ENCODE data around the gene CLCN4. TPM values are rescaled to one million over a fixed set of nuclear protein-coding genes. Genes with fewer than 3 reads are reported as not detected.

CLCN4 gene
- total and polyA plus RNA-seq, 12 donors: 1.2 to 13.9 (median 4.1) TPM

DNA sequence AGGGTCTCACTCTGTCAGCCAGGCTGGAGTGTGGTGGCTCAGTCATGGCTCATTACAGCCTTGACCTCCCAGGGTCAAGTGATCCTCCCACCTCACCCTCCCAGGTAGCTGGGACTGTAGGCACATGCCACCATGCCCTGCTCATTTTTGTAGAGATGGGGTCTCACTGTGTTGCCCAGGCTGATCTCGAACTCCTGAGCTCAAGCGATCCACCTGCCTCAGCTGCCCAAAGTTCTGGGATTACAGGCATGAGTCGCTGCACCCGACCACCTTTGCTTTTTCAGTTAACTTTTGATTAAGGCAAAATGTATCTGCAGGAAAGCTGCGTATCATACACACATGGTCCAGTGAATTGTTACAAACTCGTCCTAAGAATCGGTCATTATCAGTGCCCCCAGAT, 16.5 kb upstream of the CLCN4 start:
- H3K9me3 ChIP-seq (replicated peaks in 1 of 3): no peaks in the 10 kb centered on the region
- no peak for TF ChIP-seq POLR2A (IDR thresholded peaks at IDR 0.05)
- TF ChIP-seq, protein P1, sequence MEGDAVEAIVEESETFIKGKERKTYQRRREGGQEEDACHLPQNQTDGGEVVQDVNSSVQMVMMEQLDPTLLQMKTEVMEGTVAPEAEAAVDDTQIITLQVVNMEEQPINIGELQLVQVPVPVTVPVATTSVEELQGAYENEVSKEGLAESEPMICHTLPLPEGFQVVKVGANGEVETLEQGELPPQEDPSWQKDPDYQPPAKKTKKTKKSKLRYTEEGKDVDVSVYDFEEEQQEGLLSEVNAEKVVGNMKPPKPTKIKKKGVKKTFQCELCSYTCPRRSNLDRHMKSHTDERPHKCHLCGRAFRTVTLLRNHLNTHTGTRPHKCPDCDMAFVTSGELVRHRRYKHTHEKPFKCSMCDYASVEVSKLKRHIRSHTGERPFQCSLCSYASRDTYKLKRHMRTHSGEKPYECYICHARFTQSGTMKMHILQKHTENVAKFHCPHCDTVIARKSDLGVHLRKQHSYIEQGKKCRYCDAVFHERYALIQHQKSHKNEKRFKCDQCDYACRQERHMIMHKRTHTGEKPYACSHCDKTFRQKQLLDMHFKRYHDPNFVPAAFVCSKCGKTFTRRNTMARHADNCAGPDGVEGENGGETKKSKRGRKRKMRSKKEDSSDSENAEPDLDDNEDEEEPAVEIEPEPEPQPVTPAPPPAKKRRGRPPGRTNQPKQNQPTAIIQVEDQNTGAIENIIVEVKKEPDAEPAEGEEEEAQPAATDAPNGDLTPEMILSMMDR (IDR thresholded peaks at IDR 0.05): no peak
- H3K27me3 ChIP-seq: no peaks in the 10 kb centered on the region
- H3K4me1 ChIP-seq (replicated peaks in 1 of 2): no peaks in the 10 kb centered on the region
- H3K4me3 ChIP-seq: no peak overlapping the region
- intact Hi-C loops (cut with DNase I): no loop called here
- H3K27ac ChIP-seq: no peak overlapping the region
- no peak for DNase-seq
- WGBS, 4 donors: 90 to 100% (median 96%) methylated on average over 3 to 7 of the region's 7 CpGs
- peaks cover 0 to 23% of the 10 kb centered on the region in 2 donors for H3K36me3 ChIP-seq (replicated peaks in 1 of 2)

DNA sequence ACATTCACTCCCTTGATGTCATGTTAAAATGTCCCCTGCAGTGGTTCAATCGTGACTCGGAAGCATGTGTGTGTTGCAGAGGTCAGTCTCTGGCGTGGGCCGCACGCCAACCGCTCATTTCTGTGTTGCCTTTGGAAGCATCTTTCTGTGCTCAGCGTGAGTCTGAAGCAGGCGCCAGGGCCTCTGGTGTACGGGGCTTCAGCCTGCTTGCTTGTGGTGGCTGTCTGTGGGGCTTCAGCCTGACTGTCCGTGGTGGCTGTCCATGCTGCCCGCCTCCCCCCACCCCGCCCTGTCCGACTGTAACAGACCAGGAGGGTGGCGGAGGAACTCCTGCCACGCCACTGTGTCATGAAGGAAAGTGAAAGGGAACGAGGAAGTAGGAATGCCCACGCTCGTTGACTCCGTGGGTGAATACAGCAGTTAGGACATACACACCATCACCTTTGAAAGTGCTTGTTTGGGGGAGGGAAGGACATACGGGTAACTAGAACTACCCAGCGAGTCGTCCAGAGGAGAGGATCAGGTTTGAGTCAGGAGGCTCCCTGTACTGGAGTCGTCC, 14.7 kb upstream of the CLCN4 start:
- intact Hi-C loops (cut with DNase I): no loop called here
- peaks cover 0 to 23% of the 10 kb centered on the region in 2 donors for H3K36me3 ChIP-seq (replicated peaks in 1 of 2)
- WGBS, 4 donors: 87 to 89% (median 88%) methylated on average over 12 to 23 of the region's 23 CpGs

DNA sequence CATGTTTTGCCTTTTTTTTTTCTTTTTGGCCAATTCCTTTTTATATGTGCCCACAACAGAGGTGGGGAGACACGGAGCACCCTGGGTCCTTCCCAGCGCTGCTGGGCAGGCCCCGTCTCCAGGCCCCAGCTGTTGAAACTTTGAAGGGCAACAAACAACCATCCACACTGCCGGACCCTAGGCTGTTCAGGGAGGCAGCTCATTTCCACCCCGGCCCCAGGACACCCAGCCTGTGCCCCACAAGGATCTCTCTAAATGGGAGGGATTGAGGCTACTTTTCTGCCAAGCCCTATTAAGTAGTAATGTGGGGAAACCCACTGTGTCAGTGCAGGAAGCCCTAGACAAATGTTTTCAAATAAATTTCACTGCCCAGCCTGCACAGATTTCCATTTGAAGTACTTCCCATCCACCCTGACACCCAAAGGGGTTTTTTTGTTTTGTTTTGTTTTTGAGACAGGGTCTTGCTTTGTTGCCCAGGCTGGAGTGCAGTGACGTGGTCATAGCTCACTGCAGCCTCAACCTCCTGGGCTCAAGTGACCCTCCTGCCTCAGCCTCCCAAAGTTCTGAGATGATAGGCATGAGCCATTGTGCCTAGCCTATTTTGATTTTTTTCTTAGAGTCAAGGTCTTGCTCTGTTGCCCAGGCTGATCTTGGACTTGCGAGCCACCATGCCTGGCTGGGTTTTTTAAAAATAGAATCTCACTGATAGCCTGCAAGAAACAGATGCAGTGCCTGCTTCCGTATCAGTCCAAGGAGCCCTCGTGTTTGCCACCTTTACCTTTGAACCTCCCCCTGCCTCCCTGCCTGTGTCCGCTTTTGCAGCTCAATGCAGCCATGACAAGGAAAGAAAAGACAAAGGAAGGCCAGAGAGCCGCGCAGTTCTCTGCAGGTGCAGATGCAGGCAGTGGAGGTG, 13.4 kb upstream of the CLCN4 start:
- Histone ChIP-seq H3K4me1 (replicated peaks in 1 of 2) (no peaks in the 10 kb centered on the region), H3K36me3 (replicated peaks in 1 of 2) (peaks cover 0 to 16% of the 10 kb centered on the region in 2 donors), H3K4me3 (no peak overlapping the region), H3K9me3 (replicated peaks in 1 of 3) (no peaks in the 10 kb centered on the region), H3K27me3 (no peaks in the 10 kb centered on the region), H3K27ac (no peak overlapping the region)
- no peak for DNase-seq
- no peak for TF ChIP-seq POLR2A (IDR thresholded peaks at IDR 0.05)
- TF ChIP-seq, protein P1 (IDR thresholded peaks at IDR 0.05): no peak
- intact Hi-C loops (cut with DNase I): no loop called here
- WGBS, 4 donors: 80 to 92% (median 89%) methylated on average over 9 to 12 of the region's 12 CpGs

More for the DNA sequence above, 14.7 kb upstream of the CLCN4 start:
- Histone ChIP-seq H3K27me3 (no peaks in the 10 kb centered on the region), H3K9me3 (replicated peaks in 1 of 3) (no peaks in the 10 kb centered on the region), H3K27ac (no peak overlapping the region), H3K4me1 (replicated peaks in 1 of 2) (no peaks in the 10 kb centered on the region), H3K4me3 (no peak overlapping the region)
- DNase-seq: no peak
- TF ChIP-seq POLR2A (IDR thresholded peaks at IDR 0.05): no peak
- TF ChIP-seq, protein P1 (IDR thresholded peaks at IDR 0.05): no peak

- intact Hi-C loops (cut with DNase I): no loop called here
- H3K4me1 ChIP-seq (replicated peaks in 1 of 2): no peaks in the 10 kb centered on the region
- H3K27me3 ChIP-seq: no peaks in the 10 kb centered on the region
- H3K4me3 ChIP-seq: no peak overlapping the region
- WGBS, 4 donors: 78 to 87% (median 82%) methylated on average over 8 to 10 of the region's 10 CpGs
- no peak for TF ChIP-seq POLR2A (IDR thresholded peaks at IDR 0.05)
- TF ChIP-seq, protein P1 (IDR thresholded peaks at IDR 0.05): no peak
- no peaks in the 10 kb centered on the region for H3K9me3 ChIP-seq (replicated peaks in 1 of 3)
- no peaks in the 10 kb centered on the region for H3K36me3 ChIP-seq (replicated peaks in 1 of 2)
- H3K27ac ChIP-seq: no peak overlapping the region
- DNase-seq: no peak
These were observed 10.4 kb upstream of the CLCN4 start for GRCh38 chrX:10146346-10146745.

Measured in adrenal gland (tissue), 12 donors.